IPS-18a (cell line): ENCODE results near the gene MAD1L1.
"Not testable (repeated sequence)": the region's sequence is repeated elsewhere in the genome, so short reads cannot be mapped to it uniquely, and the experiment has no call there.

Experiments
- H3K27ac ChIP-seq: one replicate; pipeline ENCODE4 v1.5.1; 2013; ENCODE audit warnings: low read length
- H3K27me3 ChIP-seq: one replicate; pipeline ENCODE4 v1.6.1; 2013; ENCODE audit warnings: mild to moderate bottlenecking, low read length; ENCODE audit not compliant: control insufficient read depth, insufficient read depth
- H3K36me3 ChIP-seq: one replicate; pipeline ENCODE4 v1.6.1; 2013; ENCODE audit warnings: low read depth, low read length; ENCODE audit not compliant: control insufficient read depth
- H3K4me1 ChIP-seq: one replicate; pipeline ENCODE4 v1.6.1; 2013; ENCODE audit warnings: low read depth, low read length; ENCODE audit not compliant: control insufficient read depth
- H3K4me3 ChIP-seq: one replicate; pipeline ENCODE4 v1.5.1; 2013; ENCODE audit warnings: low read length
- H3K9ac ChIP-seq: one replicate; pipeline ENCODE4 v1.6.1; 2013; ENCODE audit warnings: mild to moderate bottlenecking, low read length, moderate library complexity
- H3K9me3 ChIP-seq: one replicate; pipeline ENCODE4 v1.6.1; 2013; ENCODE audit warnings: low read depth, low read length; ENCODE audit not compliant: control insufficient read depth

Gene MAD1L1

DNA sequence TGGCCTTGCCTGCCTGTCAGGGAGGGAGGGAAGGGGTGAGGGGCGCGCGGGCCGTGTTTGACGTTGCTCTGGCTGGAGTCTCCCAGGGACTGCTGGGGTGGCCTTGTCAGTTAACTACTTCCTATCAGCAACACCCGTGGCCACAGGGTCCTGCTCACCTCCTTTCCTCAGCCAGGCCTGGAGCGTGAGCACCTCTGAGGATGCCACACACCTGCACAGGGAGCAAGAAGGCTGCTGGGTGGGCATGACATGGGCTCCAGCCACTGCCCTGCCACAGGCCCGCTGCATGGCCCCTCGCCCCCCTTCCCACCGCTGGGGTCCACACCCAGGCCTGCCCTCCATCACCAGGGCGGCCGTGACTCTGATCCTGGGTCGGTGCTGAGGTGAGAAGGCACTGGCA, 350.3 kb downstream of the MAD1L1 start:
- Histone ChIP-seq H3K36me3 (peaks cover under 1% of the 10 kb centered on the region), H3K9me3 (peaks cover 4% of the 10 kb centered on the region), H3K4me1 (no peaks in the 10 kb centered on the region), H3K27me3 (no peaks in the 10 kb centered on the region), H3K27ac (no peak overlapping the region), H3K9ac (no peak overlapping the region), H3K4me3 (no peak overlapping the region)

DNA sequence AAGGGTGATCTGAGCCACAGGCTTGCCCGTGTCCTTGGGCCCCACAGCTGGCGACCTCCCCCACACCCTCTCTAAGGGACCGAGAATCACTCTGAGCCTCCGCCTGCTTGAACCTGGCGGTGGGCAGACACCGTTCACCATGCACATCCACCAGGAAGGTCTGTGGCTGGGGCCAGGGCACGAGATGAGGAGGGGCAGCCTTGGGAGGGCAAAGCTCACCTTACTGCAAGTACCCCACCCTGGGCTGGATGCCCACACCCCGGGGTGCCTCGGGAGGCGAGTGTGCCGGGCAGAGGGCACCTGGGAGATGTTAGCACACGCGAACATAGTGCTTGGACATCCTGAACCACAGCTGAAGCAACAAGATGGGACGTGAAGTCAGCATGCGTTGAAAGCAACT, 350.8 kb downstream of the MAD1L1 start:
- Histone ChIP-seq H3K27ac (no peak overlapping the region), H3K4me1 (no peaks in the 10 kb centered on the region), H3K4me3 (no peak overlapping the region), H3K36me3 (no peaks in the 10 kb centered on the region), H3K9ac (no peak overlapping the region), H3K27me3 (no peaks in the 10 kb centered on the region), H3K9me3 (peaks cover 4% of the 10 kb centered on the region)

DNA sequence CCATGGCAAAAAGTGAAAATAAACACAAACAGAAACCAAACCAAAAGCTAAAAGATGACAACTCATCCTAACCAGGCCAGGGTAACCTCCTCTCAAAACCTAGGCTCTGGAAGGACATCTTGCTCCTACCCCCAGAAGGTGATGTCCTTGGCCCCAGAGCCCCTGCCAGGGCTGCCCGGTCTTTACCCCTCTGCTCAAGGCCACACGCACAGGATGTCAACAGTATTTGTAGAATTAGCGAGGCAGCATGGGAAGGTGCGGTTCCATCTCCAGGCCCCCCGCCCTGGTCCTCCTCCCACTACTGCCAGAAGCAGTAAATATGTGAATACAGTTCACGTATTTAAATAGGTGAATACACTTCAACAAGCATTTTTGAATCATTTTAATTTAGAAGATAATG, 356.1 kb downstream of the MAD1L1 start:
- H3K4me1 ChIP-seq, H3K27me3 ChIP-seq, H3K27ac ChIP-seq, H3K4me3 ChIP-seq, H3K9ac ChIP-seq, H3K9me3 ChIP-seq, H3K36me3 ChIP-seq: not testable (repeated sequence)

DNA sequence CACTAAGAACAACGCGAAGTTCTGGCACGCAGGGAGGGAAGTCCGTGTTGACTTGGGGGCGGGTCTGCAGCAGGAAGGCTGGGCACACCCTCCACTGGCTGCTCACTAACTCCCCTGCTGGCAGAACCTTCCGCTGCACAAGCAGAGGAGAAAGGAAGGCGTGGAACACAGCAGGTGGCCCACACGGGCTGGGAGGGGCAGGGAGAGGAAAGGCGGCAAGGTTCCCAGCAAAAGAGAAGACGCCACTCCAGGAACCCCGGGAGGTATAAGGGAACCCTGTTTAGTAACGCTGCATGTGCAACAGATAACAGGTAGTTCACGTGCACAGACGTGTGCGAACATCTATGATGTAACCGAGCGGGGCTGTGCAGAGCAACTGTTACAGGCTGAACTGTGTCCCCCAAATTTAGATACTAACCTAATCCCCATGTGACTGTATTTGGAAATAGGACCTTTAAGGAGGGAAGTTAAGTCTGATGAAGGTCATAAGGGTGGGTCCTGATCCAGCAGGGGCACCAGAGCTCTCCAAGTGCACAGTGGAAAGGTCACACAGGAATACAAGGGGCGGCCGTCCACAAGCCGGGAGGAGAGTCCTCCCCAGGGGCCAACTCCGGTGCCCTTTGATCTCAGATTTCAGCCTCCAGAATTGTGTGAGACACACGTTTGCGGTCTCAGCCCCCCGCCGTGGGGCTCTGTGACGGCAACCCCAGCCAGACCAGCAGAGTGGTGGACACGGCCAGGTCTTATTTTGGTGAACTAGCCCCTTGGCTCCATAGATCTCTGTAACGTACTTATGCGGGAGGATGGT, 357.1 kb downstream of the MAD1L1 start:
- not testable (repeated sequence) for H3K9me3 ChIP-seq, H3K27ac ChIP-seq, H3K36me3 ChIP-seq, H3K27me3 ChIP-seq, H3K9ac ChIP-seq, H3K4me1 ChIP-seq, H3K4me3 ChIP-seq

GRCh38 chr7:1874590-1875391, 358.0 kb downstream of the MAD1L1 start:
- H3K4me3 ChIP-seq, H3K9ac ChIP-seq, H3K4me1 ChIP-seq, H3K27me3 ChIP-seq, H3K36me3 ChIP-seq, H3K9me3 ChIP-seq, H3K27ac ChIP-seq: not testable (repeated sequence)

- H3K36me3 ChIP-seq = no peaks in the 10 kb centered on the region
- H3K27me3 ChIP-seq = no peaks in the 10 kb centered on the region
- H3K4me3 ChIP-seq = no peak overlapping the region
- H3K4me1 ChIP-seq = no peaks in the 10 kb centered on the region
- H3K9me3 ChIP-seq = peaks cover 4% of the 10 kb centered on the region
- no peak overlapping the region for H3K9ac ChIP-seq
- no peak overlapping the region for H3K27ac ChIP-seq
Observed at GRCh38 chr7:1873857-1874589, 358.7 kb downstream of the MAD1L1 start.

GRCh38 chr7:1873421-1873820, 359.3 kb downstream of the MAD1L1 start:
- H3K27ac ChIP-seq = no peak overlapping the region
- no peaks in the 10 kb centered on the region for H3K36me3 ChIP-seq
- H3K9ac ChIP-seq = no peak overlapping the region
- no peaks in the 10 kb centered on the region for H3K4me1 ChIP-seq
- no peak overlapping the region for H3K4me3 ChIP-seq
- no peaks in the 10 kb centered on the region for H3K27me3 ChIP-seq
- peaks cover 4% of the 10 kb centered on the region for H3K9me3 ChIP-seq

DNA sequence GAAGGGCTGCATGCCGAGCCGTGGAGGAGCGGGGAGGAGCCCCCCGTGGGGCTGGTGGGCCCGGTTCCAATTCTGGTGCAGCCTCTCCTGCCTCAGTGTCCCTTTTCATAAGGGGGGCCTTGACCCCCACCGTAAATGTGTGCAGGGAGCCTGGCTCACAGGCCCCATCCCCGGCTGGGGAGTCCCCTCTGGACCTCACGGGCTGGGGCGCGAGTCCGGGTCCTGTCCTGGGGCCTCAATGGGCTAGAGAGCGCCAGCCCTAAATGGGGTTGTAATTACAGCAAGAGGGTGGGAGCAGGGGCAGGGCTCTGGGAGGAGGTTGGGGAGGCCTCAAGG, 359.7 kb downstream of the MAD1L1 start:
- Histone ChIP-seq H3K9me3 (peaks cover under 1% of the 10 kb centered on the region), H3K9ac (no peak overlapping the region), H3K27ac (no peak overlapping the region), H3K4me1 (no peaks in the 10 kb centered on the region), H3K4me3 (no peak overlapping the region), H3K36me3 (no peaks in the 10 kb centered on the region), H3K27me3 (no peaks in the 10 kb centered on the region)

GRCh38 chr7:1872191-1873069, 360.3 kb downstream of the MAD1L1 start:
- Histone ChIP-seq H3K27ac (no peak overlapping the region), H3K9ac (no peak overlapping the region), H3K27me3 (no peaks in the 10 kb centered on the region), H3K4me3 (no peak overlapping the region), H3K4me1 (no peaks in the 10 kb centered on the region), H3K36me3 (no peaks in the 10 kb centered on the region), H3K9me3 (no peaks in the 10 kb centered on the region)

DNA sequence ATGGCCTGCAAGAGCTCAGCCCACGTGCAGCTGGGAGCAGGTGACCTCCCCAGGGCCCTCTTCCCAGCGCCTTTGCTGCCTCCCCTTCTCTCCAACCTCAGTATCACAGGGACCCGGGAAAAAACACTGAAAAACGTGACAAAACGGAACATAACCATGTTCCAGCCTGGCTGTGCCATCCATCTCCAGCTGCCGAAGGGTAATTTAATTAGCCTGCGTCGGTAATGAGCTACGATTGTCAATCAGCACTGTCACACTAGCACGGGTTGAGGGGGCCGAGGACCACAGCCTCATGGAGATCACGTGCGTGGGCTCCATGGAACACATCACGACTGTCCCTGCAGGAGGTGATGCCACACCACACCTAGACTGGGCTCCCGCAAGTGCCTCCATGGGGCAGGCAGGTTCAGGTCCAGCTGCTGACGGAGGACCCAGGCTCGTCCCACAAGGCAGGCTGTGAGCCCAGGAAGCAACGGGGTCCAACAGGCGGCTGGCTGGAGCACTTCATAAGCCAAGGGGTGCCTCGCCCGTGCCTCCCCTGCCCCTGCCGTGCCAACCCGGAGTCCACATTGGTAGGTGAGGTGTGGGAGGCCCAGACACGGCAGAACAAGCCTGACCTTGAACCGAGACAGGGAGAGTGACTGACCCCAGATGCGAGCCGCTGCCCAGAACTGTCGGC, 363.2 kb downstream of the MAD1L1 start:
- Histone ChIP-seq H3K36me3 (no peaks in the 10 kb centered on the region), H3K27ac (no peak overlapping the region), H3K4me1 (no peaks in the 10 kb centered on the region), H3K4me3 (no peak overlapping the region), H3K9ac (no peak overlapping the region), H3K27me3 (no peaks in the 10 kb centered on the region), H3K9me3 (no peaks in the 10 kb centered on the region)
